MM.1S (cell line): ENCODE data around the gene RNF113B.

Experiments
- DNase-seq: peaks from one replicate; pipeline ENCODE4 v3.0.0-alpha.2; 2015
- H2AFZ ChIP-seq: fragments of 300-600 bp; sonication (generic); 2 replicates; pipeline ENCODE4 v1.6.0; 2016; ENCODE audit warnings: antibody characterized with exemption, low read length
- H3F3A ChIP-seq: fragments of 300-600 bp; sonication (generic); 2 replicates; pipeline ENCODE4 v1.6.1; 2016; ENCODE audit warnings: mild to moderate bottlenecking, antibody characterized with exemption, low read length, moderate library complexity, mixed read lengths; ENCODE audit not compliant: insufficient read depth
- H3K27ac ChIP-seq: fragments of 300-600 bp; sonication (generic); 2 replicates; pipeline ENCODE4 v1.5.1; 2016; ENCODE audit warnings: mild to moderate bottlenecking, low read length
- H3K27me3 ChIP-seq: fragments of 300-600 bp; sonication (generic); replicated peaks from 2 replicates; pipeline ENCODE4 v1.6.0; 2016; ENCODE audit warnings: low read length; ENCODE audit not compliant: insufficient read depth
- H3K36me3 ChIP-seq: fragments of 300-600 bp; sonication (generic); replicated peaks from 2 replicates; pipeline ENCODE4 v1.6.1; 2016; ENCODE audit warnings: mild to moderate bottlenecking, low read length, mixed read lengths; ENCODE audit not compliant: insufficient read depth
- H3K4me1 ChIP-seq: fragments of 300-600 bp; sonication (generic); 2 replicates; pipeline ENCODE4 v1.6.1; 2016; ENCODE audit warnings: low read length, mixed read lengths
- H3K4me2 ChIP-seq: fragments of 300-600 bp; sonication (generic); 2 replicates; pipeline ENCODE4 v1.6.0; 2016; ENCODE audit warnings: low read depth, low read length
- H3K4me3 ChIP-seq: fragments of 300-600 bp; sonication (generic); 2 replicates; pipeline ENCODE4 v1.5.1; 2016; ENCODE audit warnings: low read length, mixed read lengths
- H3K79me2 ChIP-seq: fragments of 300-600 bp; sonication (generic); 2 replicates; pipeline ENCODE4 v1.6.1; 2016; ENCODE audit warnings: mixed run types, low read length, mixed read lengths
- H3K9ac ChIP-seq: fragments of 300-600 bp; sonication (generic); 2 replicates; pipeline ENCODE4 v1.6.1; 2016; ENCODE audit warnings: low read length, mixed read lengths
- H3K9me2 ChIP-seq: fragments of 300-600 bp; sonication (generic); replicated peaks from 2 replicates; pipeline ENCODE4 v1.6.1; 2016; ENCODE audit warnings: mild to moderate bottlenecking, low read length, mixed read lengths; ENCODE audit not compliant: insufficient read depth
- H3K9me3 ChIP-seq: fragments of 300-600 bp; sonication (generic); replicated peaks from 2 replicates; pipeline ENCODE4 v1.6.1; 2016; ENCODE audit warnings: mild to moderate bottlenecking, low read length, mixed read lengths; ENCODE audit not compliant: insufficient read depth
- H4K20me1 ChIP-seq: fragments of 300-600 bp; sonication (generic); 2 replicates; pipeline ENCODE4 v1.6.1; 2016; ENCODE audit warnings: mild to moderate bottlenecking, low read length, moderate library complexity, mixed read lengths; ENCODE audit not compliant: insufficient read depth
- EZH2 ChIP-seq: fragments of 300-600 bp; sonication (generic); optimal IDR thresholded peaks from 2 replicates; pipeline ENCODE3; 2017; ENCODE audit warnings: low read depth, mild to moderate bottlenecking, antibody characterized with exemption, low read length, mixed read lengths
- EZH2phosphoT487 ChIP-seq: fragments of 300-600 bp; sonication (generic); IDR thresholded peaks from 2 replicates; pipeline ENCODE4 v1.6.1; 2018; ENCODE audit warnings: antibody characterized with exemption, low read length
- TF ChIP-seq, protein P1 (sequence below): fragments of 300-600 bp; sonication (generic); IDR thresholded peaks from 2 replicates; pipeline ENCODE4 v1.5.1; 2016; ENCODE audit warnings: antibody characterized with exemption, low read length, mixed read lengths

The RNF113B gene

DNA sequence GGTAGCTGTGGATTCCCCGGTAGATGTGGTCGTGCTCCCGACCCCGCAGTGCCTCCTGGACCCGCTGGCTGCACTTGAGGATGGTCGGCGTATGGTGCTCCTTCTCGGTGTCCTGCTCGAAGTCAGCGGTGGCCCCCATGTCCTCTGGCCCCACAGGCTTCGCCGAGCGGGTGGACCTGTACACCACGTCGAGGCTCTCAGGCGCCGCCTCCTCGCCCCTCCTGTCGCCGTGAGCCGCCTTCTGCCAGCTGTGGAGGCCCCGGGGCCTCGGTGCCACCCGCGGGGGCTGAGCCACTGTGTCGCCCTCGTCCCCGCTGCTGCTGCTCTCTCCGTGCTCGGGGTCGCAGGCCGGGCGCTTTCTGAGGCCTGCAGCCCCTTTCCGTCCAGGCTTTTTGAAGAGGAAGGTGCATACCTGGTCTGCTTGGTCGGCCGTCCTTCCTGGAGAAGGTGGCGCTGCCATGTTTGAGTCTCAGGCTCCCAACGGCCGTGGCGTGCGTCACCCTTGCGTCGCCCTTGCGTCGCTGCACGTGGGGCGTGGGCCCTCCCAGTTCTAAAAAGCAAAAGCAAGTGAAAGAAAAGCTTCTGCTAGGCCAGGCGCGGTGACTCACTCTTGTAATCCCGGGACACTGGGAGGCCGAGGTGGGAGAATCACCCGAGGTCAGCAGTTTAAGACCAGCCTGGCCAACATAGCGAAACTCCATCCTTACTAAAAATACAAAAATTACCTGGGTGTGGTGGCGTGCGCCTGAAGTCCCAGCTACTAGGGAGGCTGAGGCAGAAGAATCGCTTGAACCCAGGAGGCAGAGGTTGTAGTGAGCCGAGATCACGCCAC, at the start of gene RNF113B:
TSS of gene RNF113B (minus strand) at position 493 of the 832 bp plus-strand sequence. CDS start at position 460, 33 bp downstream.
- Histone ChIP-seq H3K4me3 (no peak within 1 kb of the TSS), H2AFZ (no peak within 1 kb of the TSS), H3K4me2 (no peak within 1 kb of the TSS), H3K9me2 (no peaks in the 10 kb centered on the region), H3K79me2 (no peaks in the 10 kb centered on the region), H3K9ac (no peak within 1 kb of the TSS), H3K27me3 (no peaks in the 10 kb centered on the region), H4K20me1 (no peaks in the 10 kb centered on the region), H3K36me3 (no peaks in the 10 kb centered on the region), H3F3A (no peaks in the 10 kb centered on the region), H3K9me3 (no peaks in the 10 kb centered on the region), H3K4me1 (no peaks in the 10 kb centered on the region), H3K27ac (no peak within 1 kb of the TSS)
- TF ChIP-seq EZH2 (no peak), EZH2phosphoT487 (no peak)
- TF ChIP-seq, protein P1, sequence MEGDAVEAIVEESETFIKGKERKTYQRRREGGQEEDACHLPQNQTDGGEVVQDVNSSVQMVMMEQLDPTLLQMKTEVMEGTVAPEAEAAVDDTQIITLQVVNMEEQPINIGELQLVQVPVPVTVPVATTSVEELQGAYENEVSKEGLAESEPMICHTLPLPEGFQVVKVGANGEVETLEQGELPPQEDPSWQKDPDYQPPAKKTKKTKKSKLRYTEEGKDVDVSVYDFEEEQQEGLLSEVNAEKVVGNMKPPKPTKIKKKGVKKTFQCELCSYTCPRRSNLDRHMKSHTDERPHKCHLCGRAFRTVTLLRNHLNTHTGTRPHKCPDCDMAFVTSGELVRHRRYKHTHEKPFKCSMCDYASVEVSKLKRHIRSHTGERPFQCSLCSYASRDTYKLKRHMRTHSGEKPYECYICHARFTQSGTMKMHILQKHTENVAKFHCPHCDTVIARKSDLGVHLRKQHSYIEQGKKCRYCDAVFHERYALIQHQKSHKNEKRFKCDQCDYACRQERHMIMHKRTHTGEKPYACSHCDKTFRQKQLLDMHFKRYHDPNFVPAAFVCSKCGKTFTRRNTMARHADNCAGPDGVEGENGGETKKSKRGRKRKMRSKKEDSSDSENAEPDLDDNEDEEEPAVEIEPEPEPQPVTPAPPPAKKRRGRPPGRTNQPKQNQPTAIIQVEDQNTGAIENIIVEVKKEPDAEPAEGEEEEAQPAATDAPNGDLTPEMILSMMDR: no peak
- DNase-seq: no peak

DNA sequence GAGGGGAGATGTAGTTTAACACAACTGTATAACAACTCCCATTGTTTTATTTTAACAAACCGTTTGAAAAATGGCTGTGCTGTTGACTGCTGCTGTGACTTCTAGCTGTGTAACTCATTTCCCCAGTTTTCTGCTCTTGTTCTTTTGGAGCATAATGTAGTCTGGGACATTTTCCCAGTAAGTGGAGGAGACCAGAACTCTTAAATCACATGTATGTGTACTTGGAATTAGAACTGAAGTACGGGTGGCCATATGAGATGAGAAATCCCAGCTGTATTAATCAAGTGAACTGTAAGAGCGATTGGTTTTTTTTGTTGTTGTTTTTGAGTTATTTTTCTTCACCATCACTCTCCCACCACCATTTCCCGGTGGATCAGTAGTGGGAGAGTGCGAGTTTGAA, 49.4 kb upstream of the RNF113B start:
- Histone ChIP-seq H3K4me2 (no peak overlapping the region), H3K9ac (no peak overlapping the region), H3K4me3 (no peak overlapping the region), H3K4me1 (no peaks in the 10 kb centered on the region), H4K20me1 (no peaks in the 10 kb centered on the region), H3K27ac (no peak overlapping the region), H3F3A (no peaks in the 10 kb centered on the region), H3K9me2 (no peaks in the 10 kb centered on the region), H2AFZ (no peak overlapping the region), H3K9me3 (no peaks in the 10 kb centered on the region), H3K27me3 (no peaks in the 10 kb centered on the region), H3K79me2 (no peaks in the 10 kb centered on the region), H3K36me3 (no peaks in the 10 kb centered on the region)
- no peak for TF ChIP-seq EZH2
- no peak for TF ChIP-seq EZH2phosphoT487
- TF ChIP-seq, protein P1: no peak
- DNase-seq: no peak

DNA sequence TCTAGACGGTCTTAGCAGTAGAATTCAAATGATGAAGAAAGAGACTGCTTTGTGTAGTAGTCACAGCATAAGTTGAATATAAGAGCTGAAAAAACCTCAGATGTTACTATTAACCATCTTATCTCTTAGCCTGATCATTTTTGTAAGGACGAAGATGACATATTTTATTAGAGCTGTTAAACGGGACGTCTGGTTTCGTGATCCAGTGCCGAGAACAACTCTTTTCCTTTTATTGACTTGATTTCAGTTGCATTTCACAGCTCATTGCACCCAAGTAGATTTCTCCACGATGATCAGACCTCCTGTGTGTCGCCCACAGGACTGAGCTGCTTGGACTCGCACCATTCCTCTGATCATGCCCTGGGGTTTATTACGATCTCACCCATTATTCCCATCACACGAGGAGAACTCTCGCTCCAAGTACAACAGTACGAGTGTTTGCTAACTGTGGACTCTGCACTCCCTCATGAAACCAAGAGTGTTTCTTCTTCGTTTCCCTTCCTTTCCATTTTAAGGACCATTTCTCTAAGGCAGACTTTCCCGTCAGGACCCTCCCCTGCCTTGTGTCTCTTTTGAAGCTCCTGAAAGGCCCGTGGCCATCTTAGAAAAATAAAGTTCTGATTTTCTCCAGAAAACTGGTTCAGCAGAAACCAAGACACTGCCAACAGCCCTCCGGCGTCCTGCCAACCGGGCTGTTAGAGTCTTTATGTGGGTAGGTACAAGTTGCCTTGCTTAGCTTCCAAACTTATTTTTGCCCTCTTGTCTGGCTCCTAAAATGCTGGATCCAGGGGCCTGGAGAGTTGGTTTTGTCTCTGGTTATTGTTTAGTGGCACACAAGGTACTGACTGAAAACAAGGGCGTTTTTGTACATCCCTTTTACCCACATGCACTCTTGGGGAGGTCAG, 48.2 kb upstream of the RNF113B start:
- Histone ChIP-seq H3F3A (no peaks in the 10 kb centered on the region), H3K9ac (no peak overlapping the region), H3K36me3 (no peaks in the 10 kb centered on the region), H3K4me1 (no peaks in the 10 kb centered on the region), H3K4me2 (no peak overlapping the region), H3K27ac (no peak overlapping the region), H4K20me1 (no peaks in the 10 kb centered on the region), H3K9me3 (no peaks in the 10 kb centered on the region), H3K27me3 (no peaks in the 10 kb centered on the region), H3K79me2 (no peaks in the 10 kb centered on the region), H3K4me3 (no peak overlapping the region), H3K9me2 (no peaks in the 10 kb centered on the region), H2AFZ (no peak overlapping the region)
- no peak for DNase-seq
- TF ChIP-seq EZH2 (no peak), EZH2phosphoT487 (no peak)
- TF ChIP-seq, protein P1: no peak
